Neuronal stem cell (in vitro differentiated cells): ENCODE measurements around the gene FOXP1.

Experiments
- DNase-seq: peaks from one replicate; pipeline ENCODE4 v3.0.0-alpha.2; 2013; ENCODE audit warnings: low spot score
- H2AFZ ChIP-seq: one replicate; pipeline ENCODE4 v1.6.1; 2013; ENCODE audit warnings: mild to moderate bottlenecking, low read length, inconsistent platforms
- H2AK5ac ChIP-seq: 2 replicates; pipeline ENCODE4 v1.6.1; 2013; ENCODE audit warnings: low read depth, mild to moderate bottlenecking, inconsistent platforms, low read length, moderate library complexity, mixed read lengths
- H2BK120ac ChIP-seq: 2 replicates; pipeline ENCODE4 v1.6.1; 2013; ENCODE audit warnings: low read depth, mild to moderate bottlenecking, inconsistent platforms, low read length, moderate library complexity, mixed read lengths
- H2BK12ac ChIP-seq: one replicate; pipeline ENCODE4 v1.6.1; 2013; ENCODE audit warnings: low read length, inconsistent platforms
- H2BK15ac ChIP-seq: 2 replicates; pipeline ENCODE4 v1.6.1; 2013; ENCODE audit warnings: mild to moderate bottlenecking, low read length, inconsistent platforms, mixed read lengths
- H2BK5ac ChIP-seq: one replicate; pipeline ENCODE4 v1.6.1; 2013; ENCODE audit warnings: inconsistent platforms, mild to moderate bottlenecking, low read length, moderate library complexity
- H3K14ac ChIP-seq: one replicate; pipeline ENCODE4 v1.6.1; 2013; ENCODE audit warnings: low read length, inconsistent platforms
- H3K18ac ChIP-seq: 2 replicates; pipeline ENCODE4 v1.6.1; 2013; ENCODE audit warnings: low read length, inconsistent platforms
- H3K23ac ChIP-seq: 2 replicates; pipeline ENCODE4 v1.6.1; 2013; ENCODE audit warnings: low read depth, mild to moderate bottlenecking, mixed read lengths, low read length, inconsistent platforms; ENCODE audit not compliant: poor library complexity
- H3K27ac ChIP-seq: replicated peaks from 3 replicates; pipeline ENCODE4 v1.5.1; 2013; ENCODE audit warnings: low read length, inconsistent platforms
- H3K27me3 ChIP-seq, 3 experiments: 2 replicates each; pipeline ENCODE4 v1.6.1; 2013; ENCODE audit warnings: low read length in 3 of 3, mild to moderate bottlenecking in 2 of 3, inconsistent platforms in 1 of 3, low read depth in 1 of 3, mixed read lengths in 1 of 3, moderate library complexity in 1 of 3; ENCODE audit not compliant: control insufficient read depth in 3 of 3, insufficient read depth in 3 of 3
- H3K36me3 ChIP-seq, 2 donors: replicated peaks in 1 of 2; 2 replicates each; pipeline ENCODE4 v1.6.1; 2013; ENCODE audit warnings: low read length in 2 of 2; ENCODE audit not compliant: control insufficient read depth in 2 of 2, insufficient read depth in 2 of 2
- H3K4ac ChIP-seq: 2 replicates; pipeline ENCODE4 v1.6.1; 2013; ENCODE audit warnings: inconsistent platforms, mild to moderate bottlenecking, low read length, moderate library complexity
- H3K4me1 ChIP-seq, 2 donors: 1 replicate in 1 of 2; 2 replicates in 1 of 2; pipeline ENCODE4 v1.6.1; 2013; ENCODE audit warnings: low read length in 2 of 2, low read depth in 1 of 2; ENCODE audit not compliant: control insufficient read depth in 2 of 2, insufficient read depth in 1 of 2
- H3K4me2 ChIP-seq: one replicate; pipeline ENCODE4 v1.6.1; 2013; ENCODE audit warnings: mild to moderate bottlenecking, low read length, inconsistent platforms; ENCODE audit not compliant: insufficient read depth, poor library complexity, severe bottlenecking
- H3K4me3 ChIP-seq, 2 donors: 2 replicates each; pipeline ENCODE4 v1.5.1; 2013; ENCODE audit warnings: low read length in 2 of 2, mild to moderate bottlenecking in 2 of 2, inconsistent platforms in 1 of 2, moderate library complexity in 1 of 2
- H3K79me1 ChIP-seq: one replicate; pipeline ENCODE4 v1.6.1; 2013; ENCODE audit warnings: low read depth, mild to moderate bottlenecking, inconsistent platforms, low read length, moderate library complexity
- H3K9ac ChIP-seq: one replicate; pipeline ENCODE4 v1.6.1; 2013; ENCODE audit warnings: mild to moderate bottlenecking, low read depth, low read length, inconsistent platforms; ENCODE audit not compliant: poor library complexity
- H3K9me3 ChIP-seq, 2 donors: replicated peaks in 1 of 2; 2 replicates each; pipeline versions ENCODE3 to v1.6.1; 2013; ENCODE audit warnings: low read length in 2 of 2, mild to moderate bottlenecking in 2 of 2, inconsistent platforms in 1 of 2, low read depth in 1 of 2, mixed read lengths in 1 of 2, moderate library complexity in 1 of 2; ENCODE audit not compliant: control insufficient read depth in 2 of 2, insufficient read depth in 1 of 2
- H4K8ac ChIP-seq: one replicate; pipeline ENCODE4 v1.6.1; 2013; ENCODE audit warnings: low read depth, mild to moderate bottlenecking, inconsistent platforms, low read length, moderate library complexity
- H4K91ac ChIP-seq: one replicate; pipeline ENCODE4 v1.6.1; 2013; ENCODE audit warnings: low read length, low read depth, mild to moderate bottlenecking, inconsistent platforms; ENCODE audit not compliant: poor library complexity
- WGBS, 2 donors: extraction: QIAGEN DNeasy Blood & Tissue Kit; methylation state at CpG; one replicate each; pipeline ENCODE4 v1.1.7; 2013; ENCODE audit warnings: missing lambda C conversion rate in 2 of 2, mixed read lengths in 1 of 2; ENCODE audit not compliant: insufficient read length in 2 of 2, insufficient replicate concordance in 1 of 2; ENCODE audit errors: extremely low coverage in 2 of 2; 5-methylcytosine and 5-hydroxymethylcytosine counted together

FOXP1 gene

DNA sequence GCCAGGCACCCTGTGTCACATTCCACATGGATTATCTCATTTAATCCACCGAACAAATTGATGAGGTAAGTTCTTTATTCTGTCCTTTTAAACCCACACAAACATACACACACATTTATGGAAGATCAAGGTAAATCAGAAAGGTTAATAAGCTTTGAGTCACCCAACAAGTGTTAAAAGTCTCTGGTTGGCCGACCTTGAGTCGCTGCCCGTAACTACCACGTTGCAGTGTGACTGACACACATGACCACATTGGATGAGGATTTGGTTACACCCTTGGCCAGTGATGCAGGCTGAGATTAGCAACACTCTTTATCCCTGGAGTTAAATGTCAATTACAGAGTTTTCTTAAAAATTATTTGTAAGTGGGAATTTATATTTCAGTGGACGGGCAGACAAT, 19.2 kb downstream of the FOXP1 start:
- Histone ChIP-seq H3K9me3 (peaks cover 0 to 6% of the 10 kb centered on the region in 2 donors), H2BK120ac (no peak overlapping the region), H3K14ac (no peak overlapping the region), H3K27ac (no peak overlapping the region), H3K4me3 (no peak overlapping the region), H2BK12ac (no peak overlapping the region), H3K27me3 (no peaks in the 10 kb centered on the region), H3K4me1 (peaks cover 0 to 8% of the 10 kb centered on the region in 2 donors), H2BK15ac (no peak overlapping the region), H3K23ac (no peak overlapping the region), H3K18ac (no peak overlapping the region), H3K4me2 (no peak overlapping the region), H2AK5ac (no peak overlapping the region), H3K4ac (no peak overlapping the region), H2AFZ (no peak overlapping the region), H3K79me1 (peaks cover 1% of the 10 kb centered on the region), H3K36me3 (peaks cover 0 to 2% of the 10 kb centered on the region in 2 donors), H2BK5ac (no peak overlapping the region), H4K91ac (no peak overlapping the region), H3K9ac (no peak overlapping the region), H4K8ac (no peak overlapping the region)
- WGBS, 2 donors = no CpG with 5 or more reads among the region's 6 CpGs
- no peak for DNase-seq

DNA sequence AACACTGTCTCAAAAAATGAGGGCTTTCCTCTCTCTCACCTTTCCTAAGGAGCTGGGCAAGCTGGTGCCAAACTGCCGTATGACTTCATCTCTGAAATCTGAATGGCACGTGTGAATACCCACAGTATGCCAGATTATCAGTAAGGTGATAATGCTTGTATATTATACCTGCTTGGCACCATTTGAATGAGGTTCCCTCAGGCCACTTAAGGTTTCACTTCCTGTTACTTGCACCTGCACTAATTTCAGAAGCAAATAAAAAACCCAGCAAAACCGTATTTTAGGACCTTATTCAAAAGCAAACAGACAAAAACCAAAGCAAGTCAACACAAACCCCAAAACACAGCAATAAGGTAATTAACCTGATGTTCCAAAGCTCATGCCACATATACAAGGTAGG, 19.7 kb downstream of the FOXP1 start:
- WGBS, 2 donors = no CpG with 5 or more reads among the region's 3 CpGs
- Histone ChIP-seq H3K18ac (no peak overlapping the region), H2BK15ac (no peak overlapping the region), H3K14ac (no peak overlapping the region), H2AFZ (no peak overlapping the region), H3K4ac (no peak overlapping the region), H2BK120ac (no peak overlapping the region), H4K91ac (no peak overlapping the region), H3K27me3 (no peaks in the 10 kb centered on the region), H3K23ac (no peak overlapping the region), H3K27ac (no peak overlapping the region), H3K9me3 (peaks cover 0 to 6% of the 10 kb centered on the region in 2 donors), H3K4me2 (no peak overlapping the region), H2BK12ac (no peak overlapping the region), H2BK5ac (no peak overlapping the region), H3K4me1 (peaks cover 0 to 8% of the 10 kb centered on the region in 2 donors), H3K79me1 (peaks cover 1% of the 10 kb centered on the region), H2AK5ac (no peak overlapping the region), H4K8ac (no peak overlapping the region), H3K36me3 (peaks cover 0 to 2% of the 10 kb centered on the region in 2 donors), H3K9ac (no peak overlapping the region), H3K4me3 (no peak overlapping the region)
- no peak for DNase-seq

DNA sequence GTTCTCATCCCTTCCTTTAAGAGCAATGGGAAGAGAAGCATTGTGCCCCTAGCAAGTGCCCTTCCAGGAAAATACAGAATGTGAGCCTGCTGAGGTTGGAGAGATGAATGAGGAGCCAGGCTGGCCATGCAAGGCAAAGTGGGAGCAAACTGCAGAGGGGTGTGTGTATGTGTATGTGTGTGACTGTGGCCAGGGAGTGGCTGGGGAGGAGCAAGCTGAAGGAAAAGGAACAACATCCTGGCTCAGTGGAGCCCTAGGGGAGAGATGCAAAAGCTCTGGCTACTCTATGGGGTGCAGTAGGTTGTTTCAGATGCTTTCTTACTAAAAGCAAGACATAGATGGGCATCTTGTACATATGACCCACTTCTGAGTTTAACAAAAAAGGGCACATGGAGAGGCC, 20.6 kb downstream of the FOXP1 start:
- H2BK5ac ChIP-seq = no peak overlapping the region
- no peak overlapping the region for H2BK12ac ChIP-seq
- H3K36me3 ChIP-seq = peaks cover 0 to 2% of the 10 kb centered on the region in 2 donors
- no peak overlapping the region for H3K18ac ChIP-seq
- peaks cover 0 to 5% of the 10 kb centered on the region in 2 donors for H3K4me1 ChIP-seq
- no peak overlapping the region for H3K27ac ChIP-seq
- H3K9me3 ChIP-seq = peaks cover 0 to 6% of the 10 kb centered on the region in 2 donors
- H2AK5ac ChIP-seq = no peak overlapping the region
- H3K23ac ChIP-seq = no peak overlapping the region
- no peaks in the 10 kb centered on the region for H3K27me3 ChIP-seq
- peaks cover 1% of the 10 kb centered on the region for H3K79me1 ChIP-seq
- DNase-seq = no peak
- H2BK15ac ChIP-seq = no peak overlapping the region
- H3K4me3 ChIP-seq = no peak overlapping the region
- H3K4me2 ChIP-seq = no peak overlapping the region
- H2AFZ ChIP-seq = no peak overlapping the region
- H3K14ac ChIP-seq = no peak overlapping the region
- no peak overlapping the region for H4K8ac ChIP-seq
- H3K9ac ChIP-seq = no peak overlapping the region
- H3K4ac ChIP-seq = no peak overlapping the region
- H2BK120ac ChIP-seq = no peak overlapping the region
- H4K91ac ChIP-seq = no peak overlapping the region

DNA sequence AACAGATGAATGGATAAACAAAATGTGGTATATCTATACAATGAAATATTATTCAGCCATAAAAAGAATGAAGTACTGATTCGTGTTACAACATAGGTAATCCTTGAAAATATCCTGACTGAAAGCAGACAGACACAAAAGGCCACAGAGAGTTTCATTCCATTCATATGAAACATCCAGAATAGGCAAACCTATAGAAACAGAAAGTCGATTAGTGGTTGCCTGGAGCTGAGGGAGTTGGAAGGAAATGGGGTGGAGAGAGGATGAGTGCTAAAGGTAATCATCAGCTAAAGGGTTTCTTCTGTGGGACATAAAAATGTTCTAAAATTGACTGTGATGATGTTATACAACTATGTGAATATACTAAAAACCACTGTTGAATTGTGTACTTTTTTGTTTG, 22.9 kb downstream of the FOXP1 start:
- Histone ChIP-seq H3K18ac (no peak overlapping the region), H4K8ac (no peak overlapping the region), H2BK12ac (no peak overlapping the region), H2AFZ (no peak overlapping the region), H2BK120ac (no peak overlapping the region), H3K4ac (no peak overlapping the region), H3K79me1 (peaks cover 1% of the 10 kb centered on the region), H3K4me2 (no peak overlapping the region), H3K23ac (no peak overlapping the region), H3K4me1 (no peaks in the 10 kb centered on the region), H2BK15ac (no peak overlapping the region), H3K27me3 (no peaks in the 10 kb centered on the region), H3K9me3 (peaks cover 0 to 6% of the 10 kb centered on the region in 2 donors), H3K9ac (no peak overlapping the region), H3K36me3 (no peaks in the 10 kb centered on the region), H2AK5ac (no peak overlapping the region), H4K91ac (no peak overlapping the region), H3K27ac (no peak overlapping the region), H3K14ac (no peak overlapping the region), H3K4me3 (no peak overlapping the region), H2BK5ac (no peak overlapping the region)
- no peak for DNase-seq
- WGBS, 2 donors = no CpG with 5 or more reads among the region's 2 CpGs
